Measurements from ENCODE around the gene KRT74.

The KRT74 gene

GRCh38 chr12:52519826-52520662 is 53.6 kb downstream of the KRT74 start, which contains the start of gene KRT5:
Gene KRT5, minus strand, starts transcription at chr12:52520394. Its CDS starts 98 bp downstream, at chr12:52520296.
- H3K9ac ChIP-seq (ENCODE audit: low read depth, low read length), result no peak within 1 kb of the TSS
- no peaks in the 10 kb centered on the region for H4K20me1 ChIP-seq (ENCODE audit: insufficient read depth, low read length)
- H3K27me3 ChIP-seq (ENCODE audit: insufficient read depth, low read length, poor library complexity), result peaks cover 13% of the 10 kb centered on the region
- H3K4me1 ChIP-seq (ENCODE audit: insufficient read depth, low read length), result no peaks in the 10 kb centered on the region
- no peak within 1 kb of the TSS for H2AFZ ChIP-seq (ENCODE audit: low read depth, low read length)
- H3K27ac ChIP-seq (ENCODE audit: low read length), result no peak within 1 kb of the TSS
- no peaks in the 10 kb centered on the region for H3K79me2 ChIP-seq (ENCODE audit: insufficient read depth, low read length)
- no peak within 1 kb of the TSS for H3K4me2 ChIP-seq (ENCODE audit: insufficient read depth, low read length)
- no peak for ATAC-seq (ENCODE audit: insufficient read depth, low read depth)
- no peak for TF ChIP-seq CTCF (IDR thresholded peaks at IDR 0.05; ENCODE audit: borderline replicate concordance, extremely low read depth, low read length, poor library complexity, severe bottlenecking)
- TF ChIP-seq EZH2 (IDR thresholded peaks at IDR 0.05; ENCODE audit: borderline replicate concordance, low read depth, low read length, severe bottlenecking), result no peak
- no peaks in the 10 kb centered on the region for H3K9me3 ChIP-seq (ENCODE audit: insufficient read depth, low read length, severe bottlenecking)
- no peak for DNase-seq
- no peak within 1 kb of the TSS for H3K4me3 ChIP-seq (ENCODE audit: low read depth in 1 of 2, low read length in 2 of 2)
- H3K36me3 ChIP-seq (ENCODE audit: insufficient read depth, low read length), result no peaks in the 10 kb centered on the region

GRCh38 chr12:52519387-52519703 is 54.3 kb downstream of the KRT74 start:
- no peak overlapping the region for H3K4me2 ChIP-seq (ENCODE audit: insufficient read depth, low read length)
- H4K20me1 ChIP-seq (ENCODE audit: insufficient read depth, low read length), result no peaks in the 10 kb centered on the region
- no peaks in the 10 kb centered on the region for H3K36me3 ChIP-seq (ENCODE audit: insufficient read depth, low read length)
- peaks cover 13% of the 10 kb centered on the region for H3K27me3 ChIP-seq (ENCODE audit: insufficient read depth, low read length, poor library complexity)
- H3K9ac ChIP-seq (ENCODE audit: low read depth, low read length), result no peak overlapping the region
- no peaks in the 10 kb centered on the region for H3K9me3 ChIP-seq (ENCODE audit: insufficient read depth, low read length, severe bottlenecking)
- ATAC-seq (ENCODE audit: insufficient read depth, low read depth) (no peak), DNase-seq (no peak)
- no peaks in the 10 kb centered on the region for H3K4me1 ChIP-seq (ENCODE audit: insufficient read depth, low read length)
- no peak overlapping the region for H3K4me3 ChIP-seq (ENCODE audit: low read depth in 1 of 2, low read length in 2 of 2)
- no peak overlapping the region for H2AFZ ChIP-seq (ENCODE audit: low read depth, low read length)
- H3K79me2 ChIP-seq (ENCODE audit: insufficient read depth, low read length), result no peaks in the 10 kb centered on the region
- H3K27ac ChIP-seq (ENCODE audit: low read length), result no peak overlapping the region
- TF ChIP-seq CTCF (IDR thresholded peaks at IDR 0.05; ENCODE audit: borderline replicate concordance, extremely low read depth, low read length, poor library complexity, severe bottlenecking) (no peak), EZH2 (IDR thresholded peaks at IDR 0.05; ENCODE audit: borderline replicate concordance, low read depth, low read length, severe bottlenecking) (no peak)

- no peak overlapping the region for H3K4me2 ChIP-seq (ENCODE audit: insufficient read depth, low read length)
- no peaks in the 10 kb centered on the region for H3K36me3 ChIP-seq (ENCODE audit: insufficient read depth, low read length)
- no peak overlapping the region for H3K4me3 ChIP-seq (ENCODE audit: low read depth in 1 of 2, low read length in 2 of 2)
- no peak overlapping the region for H3K27ac ChIP-seq (ENCODE audit: low read length)
- H2AFZ ChIP-seq (ENCODE audit: low read depth, low read length), result no peak overlapping the region
- DNase-seq (no peak), ATAC-seq (ENCODE audit: insufficient read depth, low read depth) (no peak)
- TF ChIP-seq EZH2 (IDR thresholded peaks at IDR 0.05; ENCODE audit: borderline replicate concordance, low read depth, low read length, severe bottlenecking) (no peak), CTCF (IDR thresholded peaks at IDR 0.05; ENCODE audit: borderline replicate concordance, extremely low read depth, low read length, poor library complexity, severe bottlenecking) (no peak)
- peaks cover 14% of the 10 kb centered on the region for H3K27me3 ChIP-seq (ENCODE audit: insufficient read depth, low read length, poor library complexity)
- H3K4me1 ChIP-seq (ENCODE audit: insufficient read depth, low read length), result no peaks in the 10 kb centered on the region
- H3K9me3 ChIP-seq (ENCODE audit: insufficient read depth, low read length, severe bottlenecking), result no peaks in the 10 kb centered on the region
- H3K79me2 ChIP-seq (ENCODE audit: insufficient read depth, low read length), result no peaks in the 10 kb centered on the region
- no peak overlapping the region for H3K9ac ChIP-seq (ENCODE audit: low read depth, low read length)
- H4K20me1 ChIP-seq (ENCODE audit: insufficient read depth, low read length), result no peaks in the 10 kb centered on the region
Observed at GRCh38 chr12:52518574-52519386, 54.9 kb downstream of the KRT74 start.
